HCT116 (cell line): ENCODE data around the gene SLC34A1.

Experiments used
- CTCF ChIP-seq, 3 experiments: fragments of 200-600 bp in 1 of 3; sonication (generic) in 1 of 3; IDR thresholded peaks in 2 of 3; conservative IDR thresholded peaks in 1 of 3; 2 replicates each; pipeline ENCODE4 v1.5.1; 2012 to 2017; ENCODE audit warnings: low read depth in 2 of 3, low read length in 2 of 3, antibody characterized with exemption in 1 of 3, borderline replicate concordance in 1 of 3, control low read depth in 1 of 3, mild to moderate bottlenecking in 1 of 3, mixed read lengths in 1 of 3, mixed run types in 1 of 3, moderate library complexity in 1 of 3; ENCODE audit not compliant: insufficient read depth in 1 of 3
- EGR1 ChIP-seq: IDR thresholded peaks from 2 replicates; pipeline ENCODE4 v1.6.1; 2012; ENCODE audit warnings: low read depth
- EZH2phosphoT487 ChIP-seq: fragments of 200-600 bp; IDR thresholded peaks from 2 replicates; pipeline ENCODE4 v1.6.1; 2018; ENCODE audit warnings: antibody characterized with exemption, borderline replicate concordance
- FOSL1 ChIP-seq: IDR thresholded peaks from 2 replicates; pipeline ENCODE4 v1.6.1; 2012; ENCODE audit warnings: low read depth
- JUND ChIP-seq: IDR thresholded peaks from 2 replicates; pipeline ENCODE4 v1.6.1; 2012
- MAX ChIP-seq: IDR thresholded peaks from 2 replicates; pipeline ENCODE4 v1.6.1; 2012
- POLR2A ChIP-seq: IDR thresholded peaks from 2 replicates; pipeline ENCODE4 v1.7.0; 2011; ENCODE audit warnings: borderline replicate concordance; ENCODE audit not compliant: insufficient read depth, insufficient read length; ENCODE audit errors: extremely low read depth
- POLR2AphosphoS5 ChIP-seq: IDR thresholded peaks from 2 replicates; pipeline ENCODE4 v1.6.1; 2011; ENCODE audit warnings: mild to moderate bottlenecking, low read depth, low read length, moderate library complexity
- RAD21 ChIP-seq: IDR thresholded peaks from 2 replicates; pipeline ENCODE4 v1.6.1; 2012; ENCODE audit warnings: low read depth, mild to moderate bottlenecking
- SIN3A ChIP-seq: IDR thresholded peaks from 2 replicates; pipeline ENCODE4 v1.6.1; 2012; ENCODE audit warnings: low read depth
- ZFX ChIP-seq: fragments of 450-650 bp; IDR thresholded peaks from 2 replicates; pipeline ENCODE4 v1.6.1; 2017

GRCh38 chr5:177399997-177400868, 16.0 kb downstream of the SLC34A1 start, which contains the start of gene PFN3:
- TF ChIP-seq POLR2AphosphoS5 (no peak), POLR2A (no peak), CTCF (IDR thresholded peaks at IDR 0.05 in 2 of 3, conservative IDR thresholded peaks at IDR 0.05 in 1 of 3; ENCODE audit: borderline replicate concordance in 1 of 3, insufficient read depth in 1 of 3, low read depth in 2 of 3, low read length in 2 of 3) (no peak), MAX (no peak), ZFX (no peak), SIN3A (no peak), FOSL1 (no peak), EZH2phosphoT487 (no peak), RAD21 (no peak), JUND (no peak), EGR1 (no peak)
